ENCODE results near the gene EPHB1.

GRCh38 chr3:134768837-134769236 lies 26.2 kb upstream of the EPHB1 start:
- TF ChIP-seq REST (IDR thresholded peaks at IDR 0.05; ENCODE audit: insufficient read depth in 1 of 2, low read depth in 2 of 2, low read length in 2 of 2) (no peak), TAF1 (IDR thresholded peaks at IDR 0.05; ENCODE audit: borderline replicate concordance, insufficient read depth, low read length) (no peak), POLR2AphosphoS5 (IDR thresholded peaks at IDR 0.05; ENCODE audit: low read depth, low read length) (no peak)

Measured in PFSK-1 (cell line).